HS-27A (cell line): ENCODE measurements around the gene LAMA2.

Experiments used
- DNase-seq: peaks from one replicate; pipeline ENCODE4 v3.0.0-alpha.2; 2012; ENCODE audit warnings: low read depth, missing footprints

LAMA2 gene

GRCh38 chr6:129446272-129447197 is 563.6 kb downstream of the LAMA2 start:
- DNase-seq: no peak

DNA sequence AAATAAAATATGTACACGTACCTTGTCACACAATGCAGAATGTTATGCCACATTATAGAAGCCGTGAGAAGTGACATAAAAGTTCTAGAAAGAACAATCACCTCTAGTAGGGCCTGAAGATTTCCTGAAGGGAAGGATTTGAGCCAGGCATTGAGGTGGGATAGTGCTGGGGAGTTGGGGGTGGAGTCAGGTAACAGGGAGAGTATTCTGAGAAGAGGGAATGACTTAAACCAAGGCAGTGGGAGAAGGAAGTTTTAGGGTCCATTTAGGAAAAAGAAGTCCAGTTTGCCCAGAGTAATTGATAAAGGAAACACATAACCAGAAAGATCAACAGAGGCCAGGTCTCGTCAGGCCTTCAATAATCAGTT is 564.2 kb downstream of the LAMA2 start:
- no peak for DNase-seq

DNA sequence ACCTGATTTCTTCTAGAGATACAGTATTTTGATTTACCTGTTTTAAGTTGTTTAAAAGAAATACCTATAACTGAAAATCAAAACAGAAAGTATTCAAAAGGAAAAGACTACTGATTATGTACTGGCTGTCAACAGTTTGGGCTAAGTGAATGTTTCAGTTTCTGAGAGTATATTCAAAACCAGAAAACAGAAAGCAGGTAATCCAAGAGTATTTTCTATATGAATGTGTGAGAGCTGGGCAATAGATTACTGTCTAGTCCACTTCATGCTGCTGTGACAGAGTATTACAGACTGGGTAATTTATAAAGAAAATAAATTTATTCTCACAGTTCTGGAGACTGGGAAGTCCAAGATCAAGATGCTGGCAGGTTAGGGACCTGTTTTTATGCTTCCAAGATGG is 566.0 kb downstream of the LAMA2 start:
- DNase-seq: no peak

GRCh38 chr6:129451187-129451586 is 568.2 kb downstream of the LAMA2 start:
- no peak for DNase-seq

- no peak for DNase-seq
Observed at GRCh38 chr6:129453073-129453472, 570.1 kb downstream of the LAMA2 start.

DNA sequence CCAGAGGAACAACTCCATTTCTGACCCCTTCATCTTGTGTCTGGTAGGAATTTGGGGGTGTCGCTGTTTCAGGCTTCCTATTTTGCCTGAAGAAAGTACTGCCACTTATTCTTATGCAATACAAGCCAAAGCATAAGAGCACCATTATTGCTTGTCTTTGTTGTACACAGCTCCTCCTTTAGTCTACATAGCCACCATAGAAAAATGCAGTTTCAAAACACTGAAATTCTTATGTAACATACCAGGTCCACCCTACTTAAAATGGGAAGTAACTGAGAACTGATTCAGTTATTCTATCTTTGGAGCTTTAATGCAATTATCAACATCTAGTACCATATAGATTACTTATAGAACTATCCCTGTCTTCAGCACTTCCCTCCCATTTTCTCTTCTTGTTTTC is 571.5 kb downstream of the LAMA2 start:
- DNase-seq: no peak

DNA sequence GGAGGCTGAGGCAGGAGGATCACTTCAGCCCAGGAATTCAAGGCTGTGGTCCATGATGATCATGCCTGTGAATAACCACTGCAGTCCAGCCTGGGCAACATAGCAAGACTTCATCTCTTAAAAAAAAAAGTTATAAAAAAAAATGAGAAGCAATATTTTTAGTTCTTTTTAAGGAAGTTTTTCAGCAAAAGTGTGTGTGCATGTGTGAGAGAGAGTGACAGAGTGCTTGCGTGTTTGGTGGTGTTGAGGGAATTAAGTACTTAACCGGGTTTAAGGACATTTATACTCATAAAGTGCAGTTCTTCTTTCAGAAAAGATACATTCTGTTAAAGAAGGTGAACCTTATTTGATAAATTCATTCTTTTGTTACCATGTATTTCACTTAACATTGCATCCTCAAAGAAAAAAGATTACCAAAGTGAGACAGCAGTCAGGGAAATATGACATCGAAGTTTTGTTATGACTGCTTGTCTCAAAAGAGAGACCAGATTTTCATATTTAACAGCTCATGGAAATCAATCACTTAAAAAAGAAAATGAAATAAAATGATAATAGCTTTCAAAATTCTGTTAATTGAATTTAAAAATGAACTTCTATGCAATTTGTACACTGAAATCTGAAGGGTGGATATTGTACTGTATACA is 572.3 kb downstream of the LAMA2 start:
- DNase-seq: no peak

DNA sequence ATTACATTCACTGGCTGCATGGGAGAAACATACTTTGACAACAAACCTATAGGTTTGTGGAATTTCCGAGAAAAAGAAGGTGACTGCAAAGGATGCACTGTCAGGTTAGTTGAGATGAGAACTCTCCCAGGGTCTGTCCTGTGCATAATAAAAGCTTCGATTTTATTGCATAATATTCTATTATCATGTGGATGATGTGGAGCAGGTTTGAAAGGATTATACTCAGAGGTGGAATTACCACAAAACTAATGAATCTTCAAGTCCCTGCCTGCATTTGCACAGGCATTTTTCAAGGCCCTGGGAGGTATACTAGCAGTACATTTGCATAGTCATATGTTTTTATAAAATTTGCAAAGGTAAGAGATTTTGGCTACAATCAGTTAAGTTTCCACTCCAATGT is 577.3 kb downstream of the LAMA2 start:
- DNase-seq: no peak

GRCh38 chr6:129469070-129469662 is 586.2 kb downstream of the LAMA2 start:
- DNase-seq: no peak

DNA sequence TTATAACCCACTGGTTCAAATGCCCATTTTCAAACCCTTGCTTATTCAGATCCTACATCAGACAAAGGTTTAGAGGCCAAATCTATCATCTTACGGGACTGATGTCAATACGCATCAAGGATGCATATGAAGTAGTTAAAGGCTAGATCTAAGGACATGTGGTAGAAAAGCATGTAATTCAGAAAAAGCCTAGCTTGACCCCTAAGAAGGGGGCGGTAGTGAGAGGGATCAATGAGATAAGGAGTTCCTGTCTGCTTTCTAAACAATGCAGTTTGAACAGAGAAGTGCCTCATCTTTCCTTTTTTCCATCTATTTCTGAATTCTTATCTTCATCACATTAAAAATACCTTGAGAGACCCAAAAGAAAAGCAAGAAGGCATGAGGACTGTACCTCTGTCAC is 589.3 kb downstream of the LAMA2 start:
- DNase-seq: no peak

GRCh38 chr6:129473546-129473945 is 590.6 kb downstream of the LAMA2 start:
- no peak for DNase-seq

DNA sequence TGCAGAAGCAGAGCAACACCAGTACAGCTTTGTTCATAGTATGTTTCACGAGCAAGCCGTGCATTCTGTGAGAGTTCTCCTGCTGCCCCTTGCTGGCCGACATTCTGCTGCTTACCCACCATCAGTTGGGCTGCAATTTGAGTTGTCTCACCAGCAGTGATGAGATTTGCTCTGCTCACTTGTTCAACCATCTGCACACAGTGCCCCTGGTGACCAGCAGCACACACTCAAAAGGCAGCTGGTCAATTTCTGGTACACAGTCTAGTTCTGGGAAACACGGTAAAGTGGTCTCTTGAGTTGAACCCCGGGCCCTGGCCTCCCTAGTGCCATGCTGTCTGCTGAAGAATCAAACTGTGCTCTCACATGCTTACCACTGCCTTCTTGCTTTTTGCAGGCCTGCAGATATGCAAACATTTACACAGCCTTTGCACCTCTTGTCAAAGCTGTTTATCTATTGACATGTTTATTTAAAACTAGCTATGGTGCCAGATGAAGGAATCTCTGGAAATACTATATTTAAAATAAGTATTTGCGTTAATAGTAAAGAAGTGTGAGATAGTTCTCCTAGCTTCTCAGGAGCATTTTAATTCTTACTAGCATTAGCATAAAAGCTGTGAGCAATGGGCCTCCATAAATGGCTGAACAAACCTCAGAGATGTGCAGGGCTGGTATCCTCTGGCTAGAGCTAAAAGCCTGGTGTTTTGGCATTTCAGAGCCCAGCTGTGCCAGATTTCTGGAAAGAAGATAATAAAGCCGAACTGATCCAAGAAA is 592.7 kb downstream of the LAMA2 start:
- no peak for DNase-seq

GRCh38 chr6:129476248-129476564 is 593.3 kb downstream of the LAMA2 start:
- DNase-seq: no peak

GRCh38 chr6:129476810-129477209 is 593.9 kb downstream of the LAMA2 start:
- DNase-seq: no peak

GRCh38 chr6:129478379-129478778 is 595.4 kb downstream of the LAMA2 start:
- no peak for DNase-seq

DNA sequence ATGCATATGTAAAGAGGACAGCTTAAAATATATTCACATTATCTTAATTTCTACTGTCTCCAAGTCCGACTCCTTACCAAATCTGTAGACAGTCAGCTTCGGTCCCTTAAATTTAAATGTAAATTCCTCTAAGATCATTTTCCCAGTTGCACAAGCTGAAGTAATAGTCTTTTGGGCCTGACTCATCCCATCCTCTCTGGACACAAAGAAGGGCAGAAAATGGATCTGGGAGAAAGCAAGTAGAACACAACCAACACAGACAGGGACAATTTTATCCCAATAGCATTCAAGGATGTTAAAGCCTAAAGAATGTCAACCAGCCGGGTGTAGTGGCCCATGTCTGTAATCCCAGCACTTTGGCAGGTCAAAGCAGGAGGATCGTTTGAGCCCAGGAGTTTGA is 598.8 kb downstream of the LAMA2 start:
- DNase-seq: no peak

DNA sequence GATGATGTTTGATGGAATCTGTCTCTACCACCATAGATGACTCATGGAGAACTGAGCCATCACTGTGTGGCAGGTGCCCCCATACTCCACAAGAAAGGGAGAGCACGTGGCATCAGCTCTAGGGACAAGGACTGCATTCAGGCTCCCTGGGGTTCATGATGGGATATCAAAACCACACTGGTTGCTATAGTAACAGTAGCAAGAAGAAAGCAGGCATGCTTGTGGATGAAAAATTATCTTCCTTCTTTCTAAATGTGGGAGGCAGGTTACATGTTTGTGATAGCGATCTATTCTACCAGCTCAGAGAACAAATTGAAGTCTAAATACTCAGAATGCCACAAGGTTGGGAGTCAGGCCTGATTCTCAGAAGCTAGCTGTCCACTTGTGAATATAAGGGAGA is 602.8 kb downstream of the LAMA2 start:
- no peak for DNase-seq

DNA sequence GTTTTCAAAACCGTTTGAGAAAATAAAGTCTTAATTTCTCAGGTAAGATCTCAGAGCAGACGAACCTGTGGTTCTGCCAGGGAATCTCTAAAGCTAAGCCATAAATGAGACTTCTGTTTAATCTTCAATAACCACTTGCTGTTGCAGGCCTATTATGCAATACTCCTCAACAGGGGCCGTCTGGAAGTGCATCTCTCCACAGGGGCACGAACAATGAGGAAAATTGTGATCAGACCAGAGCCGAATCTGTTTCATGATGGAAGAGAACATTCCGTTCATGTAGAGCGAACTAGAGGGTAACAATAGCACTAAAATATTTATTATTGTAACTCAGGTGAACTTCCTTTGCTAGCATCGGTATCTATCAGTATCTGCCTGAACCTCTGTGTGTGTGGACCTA is 603.4 kb downstream of the LAMA2 start:
- no peak for DNase-seq

- no peak for DNase-seq
Observed at GRCh38 chr6:129488313-129488712, 605.4 kb downstream of the LAMA2 start.

GRCh38 chr6:129489215-129489765 is 606.4 kb downstream of the LAMA2 start:
- DNase-seq: no peak

DNA sequence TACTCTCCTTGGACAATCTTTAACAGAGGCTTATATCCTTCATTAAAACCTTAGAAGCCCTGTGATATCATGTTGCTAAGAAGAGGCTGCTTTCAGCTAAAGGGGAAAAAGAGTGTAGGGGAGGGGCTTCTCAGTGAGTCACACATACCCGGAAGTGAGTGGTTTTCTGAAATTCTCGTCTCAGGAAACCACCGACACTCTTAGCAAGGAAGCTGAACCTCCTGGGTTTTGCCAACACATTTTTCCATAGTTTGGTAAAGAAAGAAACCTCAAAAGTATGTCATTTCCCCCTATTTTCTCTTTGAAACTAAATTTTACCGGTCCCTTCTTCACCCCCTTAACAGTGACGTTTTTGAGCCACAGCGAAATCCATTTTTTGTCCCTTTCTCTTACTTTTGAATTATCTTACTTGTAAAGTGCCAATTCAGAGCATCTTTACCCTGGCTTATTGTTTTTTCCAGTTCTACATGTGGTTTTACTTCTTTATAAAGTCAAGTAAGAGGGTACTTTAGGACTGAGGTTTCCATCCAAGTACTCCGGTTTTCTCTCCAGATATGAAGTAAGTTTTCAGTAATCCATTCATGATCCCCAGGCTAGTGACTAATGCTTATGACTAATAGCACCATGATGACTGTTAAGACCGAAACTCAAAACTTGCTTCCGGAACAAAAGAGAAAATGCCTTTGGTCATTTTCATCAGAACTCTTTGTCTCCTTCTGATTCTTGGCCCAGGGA is 607.8 kb downstream of the LAMA2 start:
- peak; percentile 92 for DNase-seq

DNA sequence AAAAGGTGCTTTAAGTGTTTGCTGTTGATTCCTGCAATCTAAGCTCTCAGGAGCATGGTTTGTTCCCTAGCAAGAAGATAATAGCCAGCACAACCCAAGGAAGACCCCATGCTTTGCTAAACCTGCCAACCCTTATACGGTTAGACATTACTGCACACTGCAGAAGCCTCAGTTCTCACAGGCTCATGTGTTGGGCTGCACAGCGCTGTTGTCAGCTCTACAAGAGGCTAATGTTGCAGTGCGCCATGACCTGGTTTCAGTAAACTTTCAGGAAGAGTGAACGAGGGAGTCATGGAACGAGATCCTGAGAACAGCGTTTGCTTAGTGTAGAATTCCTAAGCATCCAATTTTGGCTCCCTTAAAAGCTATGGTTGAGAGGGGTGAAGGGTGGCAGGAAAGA is 608.5 kb downstream of the LAMA2 start:
- no peak for DNase-seq
